SK-N-MC (cell line): ENCODE results near the gene BLM.

Source experiments
- EZH2 ChIP-seq: fragments of 200-600 bp; sonication (generic); IDR thresholded peaks from one replicate; pipeline ENCODE4 v1.6.1; 2017; ENCODE audit warnings: antibody characterized with exemption
- POLR2AphosphoS5 ChIP-seq: IDR thresholded peaks from 2 replicates; pipeline ENCODE4 v1.6.1; 2012; ENCODE audit warnings: mild to moderate bottlenecking, low read depth, low read length, borderline replicate concordance

DNA sequence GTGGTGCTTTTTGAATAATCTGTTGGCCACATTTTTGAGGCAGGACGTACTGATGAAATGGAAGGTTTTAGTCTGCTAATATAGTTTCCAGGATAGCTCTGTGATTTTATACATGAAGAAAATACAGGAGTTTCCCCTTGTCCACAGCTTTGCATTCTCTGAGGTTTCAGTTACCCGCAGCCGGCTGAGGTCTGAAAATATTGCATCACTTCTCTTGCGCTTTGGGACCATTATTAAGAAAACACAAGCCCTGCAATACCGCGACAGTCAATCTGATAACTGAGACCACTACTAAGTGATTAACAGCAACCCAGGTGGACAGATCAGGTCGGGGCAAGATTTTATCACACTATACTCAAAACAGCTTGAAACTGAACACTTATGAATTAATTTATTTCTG, 33.0 kb downstream of the BLM start:
- TF ChIP-seq EZH2: no peak
- TF ChIP-seq POLR2AphosphoS5: no peak
